ENCODE results near the gene ZNF837. TPM values are rescaled to one million over a fixed set of nuclear protein-coding genes. Genes with fewer than 3 reads are reported as not detected.
A peak's percentile ranks its signal among the peaks of the same experiment; 100 is the strongest.
"Not testable (repeated sequence)": the region's sequence is repeated elsewhere in the genome, so short reads cannot be mapped to it uniquely, and the experiment has no call there.

ZNF837 gene
- total and polyA plus RNA-seq, 5 donors from 2014 or later = 1.1 to 7.7 (median 3.2) TPM

DNA sequence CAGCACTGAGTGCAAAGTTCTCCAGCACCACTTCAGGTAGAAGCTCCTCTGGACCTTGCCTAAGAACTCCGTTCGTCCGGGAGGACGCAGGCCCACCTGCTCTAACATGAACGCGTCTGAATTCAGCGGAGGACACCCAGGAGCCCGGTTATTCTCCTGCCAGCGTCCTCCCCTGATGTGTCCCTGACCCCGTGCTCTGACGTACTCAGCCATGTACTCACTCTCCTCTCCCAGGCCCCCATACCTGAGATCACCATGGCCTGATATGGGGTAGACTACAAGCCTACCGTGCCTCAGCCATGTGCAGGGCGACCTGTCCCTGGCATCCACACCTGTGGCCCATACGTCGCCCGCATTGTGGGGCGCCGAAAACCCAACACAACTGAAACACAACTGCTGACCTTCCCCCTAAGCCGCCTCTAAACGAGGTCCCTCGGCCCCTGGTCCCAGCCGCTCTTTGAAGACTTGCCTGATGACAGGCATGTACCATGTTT lies 26.9 kb upstream of the ZNF837 start:
- peak overlapping the region; percentile 70 for H3K4me3 ChIP-seq (ENCODE audit: low read depth, low read length)
- no peaks in the 10 kb centered on the region for H3K27me3 ChIP-seq (ENCODE audit: control insufficient read depth, insufficient read depth, low read length)
- H3K9me3 ChIP-seq (ENCODE audit: control insufficient read depth in 2 of 2, low read length in 2 of 2) = no peaks in the 10 kb centered on the region
- H3K4me1 ChIP-seq (ENCODE audit: control insufficient read depth, insufficient read depth, low read length, poor library complexity, severe bottlenecking) = peaks cover 17% of the 10 kb centered on the region
- no peaks in the 10 kb centered on the region for H3K9me3 Mint-ChIP-seq
- H3K4me1 Mint-ChIP-seq = peaks cover 6 to 35% (median 17%) of the 10 kb centered on the region in 4 donors
- peak overlapping the region; percentile 88 for H3K27ac ChIP-seq (ENCODE audit: insufficient read depth, low read length, poor library complexity, severe bottlenecking)
- DNase-seq (no peak), ATAC-seq (ENCODE audit: low read depth in 2 of 2) (no peak)
- no peaks in the 10 kb centered on the region for H3K27me3 Mint-ChIP-seq
- peak overlapping the region; percentile 91 to 99 (median 97) for H3K27ac Mint-ChIP-seq
- no peaks in the 10 kb centered on the region for H3K36me3 Mint-ChIP-seq
- peak overlapping the region; percentile 95 to 99 (median 97) for H3K4me3 Mint-ChIP-seq
- no peaks in the 10 kb centered on the region for H3K36me3 ChIP-seq (ENCODE audit: control insufficient read depth, insufficient read depth, low read length)

DNA sequence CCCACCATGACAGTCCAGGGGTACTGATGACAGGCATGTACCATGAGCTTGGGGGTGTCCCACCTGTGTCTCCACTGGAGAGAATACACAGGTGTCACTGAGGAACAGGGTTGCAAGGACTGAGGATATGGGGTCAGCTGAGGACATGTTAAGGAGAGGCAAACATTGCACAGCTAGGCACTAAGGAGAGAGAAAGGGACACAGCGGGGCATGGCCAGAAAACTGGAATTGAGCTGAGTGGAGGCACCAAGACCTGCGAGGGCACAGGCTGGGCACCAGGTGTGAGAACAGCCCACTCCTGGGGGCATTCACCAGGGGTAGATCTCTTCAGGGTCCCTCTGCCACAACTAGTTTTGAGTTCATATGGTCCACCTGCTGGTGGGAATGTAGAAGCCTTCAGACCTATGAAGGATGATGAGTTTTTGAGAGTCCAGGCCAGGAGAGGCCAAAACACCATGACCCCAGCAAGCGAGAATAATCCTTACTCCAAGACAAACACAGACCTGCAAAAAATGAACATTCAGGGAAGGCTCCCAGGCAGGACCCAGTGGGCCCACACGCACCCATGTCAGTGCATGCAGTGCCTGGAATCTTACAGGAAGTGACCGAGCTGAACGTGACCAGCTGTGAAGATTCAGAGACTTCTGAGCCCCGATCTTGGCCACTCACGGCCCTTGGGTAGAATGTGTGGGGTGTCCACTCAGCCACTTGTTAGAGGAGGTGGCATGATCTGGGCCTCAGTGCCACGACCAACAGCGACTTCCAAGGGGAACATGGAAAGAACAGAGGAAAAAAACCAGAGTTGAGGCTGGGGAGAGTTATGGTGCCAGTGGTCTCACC lies 26.2 kb upstream of the ZNF837 start:
- peak overlapping the region; percentile 95 to 99 (median 97) for H3K4me3 Mint-ChIP-seq
- peak overlapping the region; percentile 70 for H3K4me3 ChIP-seq (ENCODE audit: low read depth, low read length)
- peaks cover 19% of the 10 kb centered on the region for H3K4me1 ChIP-seq (ENCODE audit: control insufficient read depth, insufficient read depth, low read length, poor library complexity, severe bottlenecking)
- no peak for DNase-seq
- no peak for ATAC-seq (ENCODE audit: low read depth in 2 of 2)
- no peaks in the 10 kb centered on the region for H3K9me3 Mint-ChIP-seq
- H3K36me3 ChIP-seq (ENCODE audit: control insufficient read depth, insufficient read depth, low read length) = no peaks in the 10 kb centered on the region
- H3K27ac ChIP-seq (ENCODE audit: insufficient read depth, low read length, poor library complexity, severe bottlenecking) = peak overlapping the region; percentile 1
- H3K27ac Mint-ChIP-seq = peak overlapping the region; percentile 75 to 99 (median 91)
- H3K36me3 Mint-ChIP-seq = no peaks in the 10 kb centered on the region
- peaks cover 6 to 35% (median 17%) of the 10 kb centered on the region in 4 donors for H3K4me1 Mint-ChIP-seq
- H3K27me3 Mint-ChIP-seq = no peaks in the 10 kb centered on the region
- H3K9me3 ChIP-seq (ENCODE audit: control insufficient read depth in 2 of 2, low read length in 2 of 2) = no peaks in the 10 kb centered on the region
- no peaks in the 10 kb centered on the region for H3K27me3 ChIP-seq (ENCODE audit: control insufficient read depth, insufficient read depth, low read length)

DNA sequence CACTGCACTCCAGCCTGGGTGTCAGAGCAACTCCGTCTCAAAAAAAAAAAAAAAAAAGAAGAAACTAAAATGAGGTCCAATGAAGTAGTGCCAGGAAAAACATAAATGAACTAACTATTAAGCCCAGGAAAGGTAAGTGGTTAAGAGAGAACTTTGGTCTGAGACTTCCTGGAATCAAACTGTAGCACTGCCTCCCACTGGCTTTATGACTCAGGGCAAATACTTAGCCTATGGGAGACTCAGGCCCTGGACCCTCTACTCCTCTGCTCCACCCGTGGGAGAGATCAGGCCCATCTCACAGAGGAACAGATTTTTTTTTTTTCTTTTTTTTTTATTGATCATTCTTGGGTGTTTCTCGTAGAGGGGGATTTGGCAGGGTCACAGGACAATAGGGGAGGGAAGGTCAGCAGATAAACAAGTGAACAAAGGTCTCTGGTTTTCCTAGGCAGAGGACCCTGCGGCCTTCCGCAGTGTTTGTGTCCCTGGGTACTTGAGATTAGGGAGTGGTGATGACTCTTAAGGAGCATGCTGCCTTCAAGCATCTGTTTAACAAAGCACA lies 23.2 kb upstream of the ZNF837 start:
- not testable (repeated sequence) for H3K36me3 ChIP-seq (ENCODE audit: control insufficient read depth, insufficient read depth, low read length); H3K27ac ChIP-seq (ENCODE audit: insufficient read depth, low read length, poor library complexity, severe bottlenecking); DNase-seq; H3K9me3 ChIP-seq (ENCODE audit: control insufficient read depth in 2 of 2, low read length in 2 of 2); H3K36me3 Mint-ChIP-seq; H3K27ac Mint-ChIP-seq; H3K9me3 Mint-ChIP-seq; ATAC-seq (ENCODE audit: low read depth in 2 of 2); H3K27me3 Mint-ChIP-seq; H3K4me3 ChIP-seq (ENCODE audit: low read depth, low read length); H3K27me3 ChIP-seq (ENCODE audit: control insufficient read depth, insufficient read depth, low read length)
- H3K4me3 Mint-ChIP-seq = peak overlapping the region in 1 of 4 donors; percentile 52
- H3K4me1 Mint-ChIP-seq = peaks cover 0 to 40% (median 16%) of the 10 kb centered on the region in 4 donors
- H3K4me1 ChIP-seq (ENCODE audit: control insufficient read depth, insufficient read depth, low read length, poor library complexity, severe bottlenecking) = peaks cover 29% of the 10 kb centered on the region

DNA sequence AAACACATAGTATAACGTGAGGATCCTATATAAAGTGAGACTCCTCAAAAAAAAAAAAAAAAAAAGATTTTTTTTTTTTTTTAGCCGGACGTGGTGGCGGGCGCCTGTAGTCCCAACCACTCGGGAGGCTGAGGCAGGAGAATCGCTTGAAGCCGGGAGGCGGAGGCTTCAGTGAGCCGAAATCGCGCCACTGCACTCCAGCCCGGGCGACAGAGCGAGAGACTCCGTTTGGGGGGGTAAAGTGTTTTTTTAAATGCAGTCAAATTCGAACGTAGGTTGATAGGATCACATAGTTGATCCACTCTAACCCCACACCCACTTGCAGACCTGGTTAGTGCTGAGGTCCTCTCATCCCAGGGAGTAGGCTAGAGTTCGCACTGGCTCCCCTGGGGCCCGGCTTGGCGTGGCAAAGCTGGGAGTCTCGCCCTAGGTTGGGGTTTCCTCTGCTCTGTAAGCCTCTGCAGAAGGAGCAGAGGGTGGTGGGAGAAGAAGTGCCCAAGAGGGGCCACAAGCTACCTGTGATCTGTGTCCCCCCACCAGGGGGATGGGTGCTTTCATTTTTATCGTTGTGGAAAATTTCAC lies 21.1 kb upstream of the ZNF837 start:
- H3K27me3 ChIP-seq (ENCODE audit: control insufficient read depth, insufficient read depth, low read length) = no peaks in the 10 kb centered on the region
- H3K4me3 ChIP-seq (ENCODE audit: low read depth, low read length) = peak overlapping the region; percentile 51

DNA sequence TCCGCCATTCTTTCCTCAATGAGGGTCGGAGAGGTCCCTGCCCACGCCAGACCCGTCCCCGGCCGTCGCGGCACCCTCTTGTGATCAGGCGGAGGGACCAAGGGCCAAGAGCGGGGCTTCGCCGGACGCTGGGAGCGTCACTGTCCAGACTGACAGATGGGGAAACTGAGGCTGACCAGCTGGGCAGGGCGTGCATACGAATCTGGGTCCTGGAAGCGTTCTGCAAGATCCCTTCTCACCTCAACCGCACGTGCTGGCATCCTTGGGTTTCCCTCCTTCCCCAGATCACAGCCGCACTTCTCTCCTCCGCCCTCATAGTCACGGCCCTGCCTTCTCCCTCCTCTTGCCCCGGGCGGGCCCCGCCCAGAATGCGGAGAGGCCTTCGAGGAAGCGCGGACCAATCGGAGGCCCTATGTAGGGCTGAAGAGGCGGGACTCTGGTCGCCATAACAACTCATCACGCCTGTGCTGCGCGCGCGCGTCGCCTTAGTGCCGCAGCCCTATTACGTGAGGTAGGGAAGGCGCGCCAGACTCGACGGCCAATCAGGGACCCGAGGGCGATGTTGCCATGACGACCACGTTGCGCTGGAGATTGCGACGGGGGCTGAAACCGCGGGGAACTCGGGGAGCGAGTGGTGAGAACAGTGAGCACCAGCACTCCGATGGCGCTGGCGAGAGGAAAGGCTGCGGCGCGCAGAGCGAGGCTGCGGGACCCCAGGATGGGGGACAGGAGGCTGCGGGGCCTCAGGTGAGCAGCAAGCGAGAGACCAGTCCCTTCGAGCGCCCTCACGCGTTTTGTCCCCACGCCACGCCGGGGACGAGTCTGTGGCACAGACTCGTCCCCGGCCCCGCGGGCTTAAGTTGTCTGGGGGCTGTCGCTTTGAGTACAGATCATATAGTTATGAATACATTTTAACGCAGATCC lies 20.3 kb upstream of the ZNF837 start:
- H3K27ac ChIP-seq (ENCODE audit: insufficient read depth, low read length, poor library complexity, severe bottlenecking) = peak overlapping the region; percentile 91
- Mint-ChIP-seq H3K9me3 (no peaks in the 10 kb centered on the region), H3K4me1 (peaks cover 0 to 16% (median 7%) of the 10 kb centered on the region in 4 donors), H3K4me3 (peak overlapping the region; percentile 81 to 94 (median 88)), H3K27me3 (peaks cover 9% of the 10 kb centered on the region), H3K36me3 (no peaks in the 10 kb centered on the region), H3K27ac (peak overlapping the region; percentile 66 to 95 (median 91))
- DNase-seq = peak; percentile 98 to 100 (median 99)
- H3K27me3 ChIP-seq (ENCODE audit: control insufficient read depth, insufficient read depth, low read length) = no peaks in the 10 kb centered on the region
- ATAC-seq (ENCODE audit: low read depth in 2 of 2) = peak; percentile 97 to 98
- H3K4me1 ChIP-seq (ENCODE audit: control insufficient read depth, insufficient read depth, low read length, poor library complexity, severe bottlenecking) = peaks cover 16% of the 10 kb centered on the region
- no peaks in the 10 kb centered on the region for H3K9me3 ChIP-seq (ENCODE audit: control insufficient read depth in 2 of 2, low read length in 2 of 2)
- H3K4me3 ChIP-seq (ENCODE audit: low read depth, low read length) = peak overlapping the region; percentile 51
- no peaks in the 10 kb centered on the region for H3K36me3 ChIP-seq (ENCODE audit: control insufficient read depth, insufficient read depth, low read length)

More for the DNA sequence above, 21.1 kb upstream of the ZNF837 start:
- Histone ChIP-seq H3K36me3 (ENCODE audit: control insufficient read depth, insufficient read depth, low read length) (no peaks in the 10 kb centered on the region), H3K27ac (ENCODE audit: insufficient read depth, low read length, poor library complexity, severe bottlenecking) (peak overlapping the region; percentile 91), H3K4me1 (ENCODE audit: control insufficient read depth, insufficient read depth, low read length, poor library complexity, severe bottlenecking) (peaks cover 16% of the 10 kb centered on the region), H3K9me3 (ENCODE audit: control insufficient read depth in 2 of 2, low read length in 2 of 2) (no peaks in the 10 kb centered on the region)
- H3K27ac Mint-ChIP-seq = no peak overlapping the region
- H3K9me3 Mint-ChIP-seq = no peaks in the 10 kb centered on the region
- no peak for ATAC-seq (ENCODE audit: low read depth in 2 of 2)
- H3K27me3 Mint-ChIP-seq = peaks cover 9% of the 10 kb centered on the region
- H3K4me1 Mint-ChIP-seq = peaks cover 0 to 23% (median 8%) of the 10 kb centered on the region in 4 donors
- peak overlapping the region in 2 of 4 donors; percentile 15 to 86 for H3K4me3 Mint-ChIP-seq
- no peak for DNase-seq
- no peaks in the 10 kb centered on the region for H3K36me3 Mint-ChIP-seq

DNA sequence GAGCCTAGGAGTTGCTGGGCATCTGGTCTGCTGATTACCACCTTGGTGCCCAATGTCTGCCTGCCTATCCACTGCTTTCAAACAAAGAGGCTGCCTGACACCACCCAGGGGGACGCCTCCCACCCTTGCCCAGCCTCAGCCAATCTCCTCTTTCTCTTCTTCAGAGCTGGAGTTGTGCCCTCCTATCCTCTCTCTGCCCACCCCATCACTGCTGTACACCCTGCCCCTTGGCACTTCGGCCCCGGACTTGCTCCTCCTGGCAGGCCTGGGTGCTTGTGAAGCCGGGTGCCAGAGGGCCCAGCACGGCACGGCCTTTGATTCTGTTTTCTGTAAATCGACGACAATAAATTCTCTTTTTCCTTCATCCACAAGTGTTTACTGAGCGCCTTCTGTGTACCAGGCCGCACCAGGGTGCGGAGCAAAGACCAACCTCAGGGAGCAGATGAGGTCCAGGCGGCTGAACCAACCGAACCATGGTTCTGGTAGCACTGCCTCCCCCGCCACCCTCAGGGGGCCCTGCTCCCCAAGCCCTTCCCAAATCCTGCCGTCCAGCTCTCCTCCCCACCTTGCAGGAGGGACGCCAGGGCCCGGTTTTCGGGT lies 19.6 kb upstream of the ZNF837 start:
- Histone ChIP-seq H3K4me3 (ENCODE audit: low read depth, low read length) (no peak overlapping the region), H3K4me1 (ENCODE audit: control insufficient read depth, insufficient read depth, low read length, poor library complexity, severe bottlenecking) (peaks cover 16% of the 10 kb centered on the region), H3K27me3 (ENCODE audit: control insufficient read depth, insufficient read depth, low read length) (no peaks in the 10 kb centered on the region), H3K9me3 (ENCODE audit: control insufficient read depth in 2 of 2, low read length in 2 of 2) (no peaks in the 10 kb centered on the region), H3K27ac (ENCODE audit: insufficient read depth, low read length, poor library complexity, severe bottlenecking) (no peak overlapping the region), H3K36me3 (ENCODE audit: control insufficient read depth, insufficient read depth, low read length) (no peaks in the 10 kb centered on the region)
- Mint-ChIP-seq H3K27ac (peak overlapping the region in 2 of 3 donors; percentile 91 to 95), H3K4me1 (peaks cover 0 to 16% (median 8%) of the 10 kb centered on the region in 4 donors), H3K9me3 (no peaks in the 10 kb centered on the region), H3K4me3 (peak overlapping the region in 3 of 4 donors; percentile 81 to 94 (median 86)), H3K27me3 (peaks cover 9% of the 10 kb centered on the region), H3K36me3 (no peaks in the 10 kb centered on the region)
- DNase-seq = no peak
- ATAC-seq (ENCODE audit: low read depth in 2 of 2) = no peak
